Neural cell (in vitro differentiated cells): Measurements from ENCODE around the gene MRPL37. TPM values are rescaled to one million over a fixed set of nuclear protein-coding genes. Genes with fewer than 3 reads are reported as not detected.
"Not testable (repeated sequence)": the region's sequence is repeated elsewhere in the genome, so short reads cannot be mapped to it uniquely, and the experiment has no call there.

Experiments
- H2AFZ ChIP-seq: fragments of 200-600, 300-800 bp; sonication (generic), shearing (Covaris generic); 2 replicates; pipeline ENCODE4 v1.6.0; 2014; ENCODE audit warnings: low read depth, mild to moderate bottlenecking, antibody characterized with exemption, low read length, moderate library complexity
- H3F3A ChIP-seq: fragments of 200-600 bp; shearing (Covaris generic); 2 replicates; pipeline ENCODE4 v1.6.1; 2016; ENCODE audit warnings: mild to moderate bottlenecking, moderate library complexity, mixed read lengths, antibody characterized with exemption, low read length; ENCODE audit not compliant: insufficient read depth, poor library complexity, severe bottlenecking
- H3K27ac ChIP-seq: fragments of 200-600, 300-800 bp; sonication (generic), shearing (Covaris generic); 2 replicates; pipeline ENCODE4 v1.5.1; 2014; ENCODE audit warnings: mild to moderate bottlenecking, low read length, moderate library complexity
- H3K27me3 ChIP-seq: fragments of 300-800, 200-600 bp; sonication (generic), shearing (Covaris generic); 2 replicates; pipeline ENCODE4 v1.6.0; 2014; ENCODE audit warnings: mild to moderate bottlenecking, low read depth, low read length, moderate library complexity; ENCODE audit not compliant: insufficient read depth
- H3K36me3 ChIP-seq: fragments of 300-800, 200-600 bp; sonication (generic), shearing (Covaris generic); 2 replicates; pipeline ENCODE4 v1.5.1; 2014; ENCODE audit warnings: mild to moderate bottlenecking, antibody characterized with exemption, low read length, moderate library complexity; ENCODE audit not compliant: insufficient read depth
- H3K4me2 ChIP-seq: fragments of 300-800, 200-600 bp; sonication (generic), shearing (Covaris generic); 2 replicates; pipeline ENCODE4 v1.6.0; 2014; ENCODE audit warnings: mild to moderate bottlenecking, low read length
- H3K4me3 ChIP-seq: fragments of 300-800, 200-600 bp; sonication (generic), shearing (Covaris generic); 2 replicates; pipeline ENCODE4 v1.5.1; 2014; ENCODE audit warnings: mild to moderate bottlenecking, low read length, moderate library complexity
- H3K79me2 ChIP-seq: fragments of 200-600 bp; shearing (Covaris generic); replicated peaks from 2 replicates; pipeline ENCODE4 v1.6.0; 2014; ENCODE audit warnings: mild to moderate bottlenecking, low read length, moderate library complexity; ENCODE audit not compliant: insufficient read depth
- H3K9ac ChIP-seq: fragments of 300-800, 200-600 bp; sonication (generic), shearing (Covaris generic); 2 replicates; pipeline ENCODE4 v1.6.1; 2016; ENCODE audit warnings: mild to moderate bottlenecking, low read length, mixed read lengths
- H3K9me2 ChIP-seq: fragments of 200-600 bp; shearing (Covaris generic); 2 replicates; pipeline ENCODE4 v1.6.1; 2016; ENCODE audit warnings: mild to moderate bottlenecking, low read length, mixed read lengths; ENCODE audit not compliant: insufficient read depth
- H3K9me3 ChIP-seq: fragments of 200-600, 300-800 bp; sonication (generic), shearing (Covaris generic); 2 replicates; pipeline ENCODE4 v1.6.1; 2016; ENCODE audit warnings: mild to moderate bottlenecking, mixed run types, low read length, moderate library complexity, mixed read lengths
- H4K20me1 ChIP-seq: fragments of 200-600 bp; shearing (Covaris generic); 2 replicates; pipeline ENCODE4 v1.6.1; 2016; ENCODE audit warnings: mild to moderate bottlenecking, mixed run types; ENCODE audit not compliant: insufficient read depth
- CTCF ChIP-seq: fragments of 450-650 bp; IDR thresholded peaks from 2 replicates; pipeline ENCODE4 v1.5.1; 2014; ENCODE audit warnings: antibody characterized with exemption, mild to moderate bottlenecking, moderate library complexity; ENCODE audit not compliant: poor library complexity, severe bottlenecking
- EP300 ChIP-seq: fragments of 450-650 bp; conservative IDR thresholded peaks from 2 replicates; pipeline ENCODE4 v1.6.1; 2014; ENCODE audit warnings: antibody characterized with exemption, mild to moderate bottlenecking, moderate library complexity; ENCODE audit not compliant: poor library complexity, severe bottlenecking
- EZH2 ChIP-seq: fragments of 200-600, 300-800 bp; shearing (Covaris generic), sonication (generic); IDR thresholded peaks from 2 replicates; pipeline ENCODE4 v1.6.1; 2014; ENCODE audit warnings: antibody characterized with exemption, low read length, borderline replicate concordance, mild to moderate bottlenecking; ENCODE audit not compliant: insufficient read depth, poor library complexity, severe bottlenecking
- MXI1 ChIP-seq: fragments of 450-650 bp; conservative IDR thresholded peaks from 2 replicates; pipeline ENCODE4 v1.6.1; 2014; ENCODE audit warnings: antibody characterized with exemption, mild to moderate bottlenecking; ENCODE audit not compliant: poor library complexity, severe bottlenecking
- POLR2AphosphoS5 ChIP-seq: IDR thresholded peaks from 2 replicates; pipeline ENCODE4 v1.6.1; 2012
- RAD21 ChIP-seq: fragments of 450-650 bp; conservative IDR thresholded peaks from 2 replicates; pipeline ENCODE4 v1.6.1; 2014; ENCODE audit warnings: antibody characterized with exemption, mild to moderate bottlenecking, moderate library complexity
- REST ChIP-seq: IDR thresholded peaks from 2 replicates; pipeline ENCODE4 v1.6.1; 2012; ENCODE audit warnings: borderline replicate concordance
- SMC3 ChIP-seq: fragments of 450-650 bp; conservative IDR thresholded peaks from 2 replicates; pipeline ENCODE4 v1.6.1; 2014; ENCODE audit warnings: antibody characterized with exemption, mild to moderate bottlenecking, moderate library complexity; ENCODE audit not compliant: poor library complexity
- TAF1 ChIP-seq: IDR thresholded peaks from 2 replicates; pipeline ENCODE4 v1.6.1; 2012; ENCODE audit warnings: low read depth
- polyA plus RNA-seq: library from polyadenylated mRNA; depleted of rRNA; stranded (reverse); fragments of >200 nt; gene quantifications from 2 replicates; pipeline ENCODE4 v1.2.3, GENCODE V29; 2014

The MRPL37 gene
- polyA plus RNA-seq, 1 donor from 2014 or later: 24.3 TPM

GRCh38 chr1:54163573-54163972, 36.4 kb upstream of the MRPL37 start:
- H2AFZ ChIP-seq: no peak overlapping the region
- no peak overlapping the region for H3K4me2 ChIP-seq
- H3F3A ChIP-seq: no peaks in the 10 kb centered on the region
- no peaks in the 10 kb centered on the region for H3K9me3 ChIP-seq
- no peaks in the 10 kb centered on the region for H4K20me1 ChIP-seq
- no peaks in the 10 kb centered on the region for H3K27me3 ChIP-seq
- H3K4me3 ChIP-seq: no peak overlapping the region
- no peaks in the 10 kb centered on the region for H3K9me2 ChIP-seq
- TF ChIP-seq SMC3 (no peak), POLR2AphosphoS5 (no peak), REST (no peak), MXI1 (no peak), RAD21 (no peak)
- no peak overlapping the region for H3K9ac ChIP-seq
- H3K27ac ChIP-seq: no peak overlapping the region
- H3K36me3 ChIP-seq: no peaks in the 10 kb centered on the region
- H3K79me2 ChIP-seq: no peaks in the 10 kb centered on the region

- H3K9me2 ChIP-seq: no peaks in the 10 kb centered on the region
- H3K4me3 ChIP-seq: no peak overlapping the region
- H3K27me3 ChIP-seq: no peaks in the 10 kb centered on the region
- H3F3A ChIP-seq: no peaks in the 10 kb centered on the region
- no peak overlapping the region for H2AFZ ChIP-seq
- no peaks in the 10 kb centered on the region for H3K79me2 ChIP-seq
- TF ChIP-seq TAF1: no peak
- no peak for TF ChIP-seq SMC3
- no peak for TF ChIP-seq POLR2AphosphoS5
- TF ChIP-seq RAD21: no peak
- TF ChIP-seq CTCF: no peak
- no peak for TF ChIP-seq EP300
- TF ChIP-seq MXI1: no peak
- TF ChIP-seq REST: no peak
- no peak for TF ChIP-seq EZH2
- no peaks in the 10 kb centered on the region for H4K20me1 ChIP-seq
- H3K36me3 ChIP-seq: no peaks in the 10 kb centered on the region
- no peak overlapping the region for H3K27ac ChIP-seq
- H3K9ac ChIP-seq: no peak overlapping the region
- no peak overlapping the region for H3K4me2 ChIP-seq
- no peaks in the 10 kb centered on the region for H3K9me3 ChIP-seq
Measured at GRCh38 chr1:54165146-54165545, 34.8 kb upstream of the MRPL37 start.

- not testable (repeated sequence) for H3K36me3 ChIP-seq, H2AFZ ChIP-seq, H3K79me2 ChIP-seq, H4K20me1 ChIP-seq, H3K4me2 ChIP-seq, H3K9me2 ChIP-seq, H3K9me3 ChIP-seq, H3K27me3 ChIP-seq, H3F3A ChIP-seq, H3K27ac ChIP-seq, H3K4me3 ChIP-seq, H3K9ac ChIP-seq
Measured at GRCh38 chr1:54166357-54166756, 33.6 kb upstream of the MRPL37 start.
